BE2C (cell line): ENCODE results near the gene SETD7.
A peak's percentile ranks its signal among the peaks of the same experiment; 100 is the strongest.

Experiments
- DNase-seq: peaks from one replicate; pipeline ENCODE4 v3.0.0-alpha.2; 2020
- H3K27me3 ChIP-seq: fragments of 250-450 bp; sonication (Bioruptor Pico); 2 replicates; pipeline ENCODE4 v1.5.1; 2020; ENCODE audit warnings: mild to moderate bottlenecking
- H3K36me3 ChIP-seq: fragments of 250-450 bp; sonication (Bioruptor Pico); 2 replicates; pipeline ENCODE4 v1.5.1; 2020; ENCODE audit warnings: mild to moderate bottlenecking
- H3K4me1 ChIP-seq: fragments of 250-450 bp; sonication (Bioruptor Pico); 2 replicates; pipeline ENCODE4 v1.5.1; 2020
- H3K4me3 ChIP-seq: 2 replicates; pipeline ENCODE4 v1.5.1; 2011; ENCODE audit warnings: low read depth, low read length
- H3K9me3 ChIP-seq: fragments of 250-450 bp; sonication (Bioruptor Pico); 2 replicates; pipeline ENCODE4 v1.5.1; 2020
- TF ChIP-seq, protein P1 (sequence below): IDR thresholded peaks from 2 replicates; pipeline ENCODE4 v1.5.1; 2012; ENCODE audit warnings: mild to moderate bottlenecking, low read depth, low read length

Gene SETD7

DNA sequence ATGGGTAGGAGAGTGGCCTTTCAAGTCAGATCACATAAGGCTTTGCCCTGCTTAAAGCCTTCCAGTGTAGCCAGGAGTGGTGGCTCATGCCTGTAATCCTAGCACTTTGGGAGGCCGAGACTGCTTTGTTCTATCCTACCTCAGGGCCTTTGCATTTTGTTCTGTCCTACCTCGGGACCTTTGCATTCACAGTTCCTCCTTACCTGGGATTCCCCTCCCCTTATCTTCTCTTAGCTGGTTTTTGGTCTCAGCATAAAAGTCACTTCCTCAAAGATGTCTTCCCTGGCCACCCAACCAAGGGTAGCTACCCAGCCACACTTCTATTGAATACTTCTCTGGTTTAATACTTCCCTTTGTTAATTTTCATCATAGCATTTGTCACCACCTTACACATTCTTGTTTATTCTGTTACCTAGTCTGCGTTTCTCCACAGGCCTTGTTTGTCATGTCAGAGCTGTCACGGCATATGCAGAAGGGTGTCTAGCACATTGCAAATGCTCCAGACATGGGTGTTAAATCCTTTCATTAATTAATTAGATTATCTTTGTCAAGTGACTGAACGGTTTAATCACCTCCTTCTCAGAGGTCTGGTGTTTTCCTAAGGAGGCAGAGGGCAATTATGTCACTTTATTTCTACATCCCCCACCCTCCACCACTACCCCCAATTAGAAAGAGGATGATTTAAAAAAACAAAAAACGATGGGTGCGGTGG, 11.3 kb upstream of the SETD7 start:
- no peak for DNase-seq
- TF ChIP-seq, protein P1, sequence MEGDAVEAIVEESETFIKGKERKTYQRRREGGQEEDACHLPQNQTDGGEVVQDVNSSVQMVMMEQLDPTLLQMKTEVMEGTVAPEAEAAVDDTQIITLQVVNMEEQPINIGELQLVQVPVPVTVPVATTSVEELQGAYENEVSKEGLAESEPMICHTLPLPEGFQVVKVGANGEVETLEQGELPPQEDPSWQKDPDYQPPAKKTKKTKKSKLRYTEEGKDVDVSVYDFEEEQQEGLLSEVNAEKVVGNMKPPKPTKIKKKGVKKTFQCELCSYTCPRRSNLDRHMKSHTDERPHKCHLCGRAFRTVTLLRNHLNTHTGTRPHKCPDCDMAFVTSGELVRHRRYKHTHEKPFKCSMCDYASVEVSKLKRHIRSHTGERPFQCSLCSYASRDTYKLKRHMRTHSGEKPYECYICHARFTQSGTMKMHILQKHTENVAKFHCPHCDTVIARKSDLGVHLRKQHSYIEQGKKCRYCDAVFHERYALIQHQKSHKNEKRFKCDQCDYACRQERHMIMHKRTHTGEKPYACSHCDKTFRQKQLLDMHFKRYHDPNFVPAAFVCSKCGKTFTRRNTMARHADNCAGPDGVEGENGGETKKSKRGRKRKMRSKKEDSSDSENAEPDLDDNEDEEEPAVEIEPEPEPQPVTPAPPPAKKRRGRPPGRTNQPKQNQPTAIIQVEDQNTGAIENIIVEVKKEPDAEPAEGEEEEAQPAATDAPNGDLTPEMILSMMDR, result no peak
- H3K27me3 ChIP-seq, result no peaks in the 10 kb centered on the region
- H3K36me3 ChIP-seq, result no peaks in the 10 kb centered on the region
- no peak overlapping the region for H3K4me3 ChIP-seq
- no peaks in the 10 kb centered on the region for H3K9me3 ChIP-seq
- H3K4me1 ChIP-seq, result no peaks in the 10 kb centered on the region

DNA sequence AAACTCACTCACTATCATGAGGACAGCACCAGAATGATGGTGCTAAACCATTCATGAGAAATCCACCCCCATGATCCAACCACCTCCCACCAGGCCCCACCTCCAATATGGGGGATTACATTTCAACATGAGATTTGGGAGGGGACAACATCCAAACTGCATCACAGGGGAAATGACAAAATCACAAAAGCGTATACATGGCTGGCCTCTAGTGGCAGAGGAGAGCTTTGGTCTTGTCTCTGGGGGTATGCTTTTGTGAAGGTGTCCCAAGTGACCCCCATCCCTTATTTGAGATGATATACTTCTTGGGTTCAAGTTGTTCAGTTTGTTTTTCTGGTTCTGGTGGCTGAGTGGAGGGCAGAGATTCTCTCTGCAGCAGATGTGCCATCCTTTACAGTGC, 8.5 kb upstream of the SETD7 start:
- Histone ChIP-seq H3K27me3 (no peaks in the 10 kb centered on the region), H3K36me3 (no peaks in the 10 kb centered on the region), H3K9me3 (no peaks in the 10 kb centered on the region), H3K4me3 (no peak overlapping the region), H3K4me1 (peaks cover 11% of the 10 kb centered on the region)
- DNase-seq, result no peak
- TF ChIP-seq, protein P1, result peak; percentile 45

DNA sequence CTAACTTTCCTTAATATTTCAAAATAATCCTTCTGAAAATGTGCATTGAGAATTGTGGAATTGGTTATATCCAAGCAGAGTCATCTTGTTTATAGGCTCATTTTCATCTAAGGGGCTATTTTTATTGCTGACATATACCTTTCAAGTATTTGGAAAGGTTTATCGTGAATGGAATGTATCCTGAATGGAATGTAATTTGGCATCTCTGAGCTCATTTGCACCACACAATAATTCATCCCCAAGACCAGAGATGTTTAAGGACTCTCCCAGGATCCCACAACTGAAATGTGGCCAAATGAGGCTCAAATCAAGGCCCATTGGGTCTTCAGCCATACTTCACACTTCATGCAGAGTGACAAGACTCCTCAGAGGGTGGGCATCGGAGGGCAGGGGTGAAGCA, 7.5 kb upstream of the SETD7 start:
- peaks cover 20% of the 10 kb centered on the region for H3K4me1 ChIP-seq
- H3K9me3 ChIP-seq, result no peaks in the 10 kb centered on the region
- H3K27me3 ChIP-seq, result no peaks in the 10 kb centered on the region
- H3K36me3 ChIP-seq, result no peaks in the 10 kb centered on the region
- TF ChIP-seq, protein P1, result no peak
- no peak for DNase-seq
- H3K4me3 ChIP-seq, result no peak overlapping the region

DNA sequence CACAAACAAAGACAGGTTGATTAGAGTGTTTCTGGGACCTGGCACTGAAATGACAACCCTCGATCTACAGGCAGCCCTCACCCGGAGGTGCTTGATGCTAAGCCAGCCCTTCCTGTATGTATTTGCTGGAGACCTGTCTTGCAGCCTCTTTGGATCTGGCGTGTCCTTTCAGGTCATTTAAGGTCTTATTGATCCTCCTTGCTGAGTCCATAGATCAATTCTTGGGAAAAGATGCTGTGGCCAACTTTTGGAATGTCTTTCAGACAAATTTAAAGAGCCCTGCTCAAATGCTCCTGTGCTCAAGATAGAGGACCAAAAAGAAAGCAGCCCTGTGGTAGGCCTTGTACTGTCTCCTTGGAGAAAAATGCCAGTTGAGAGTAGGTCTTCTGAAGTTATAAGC, 6.8 kb upstream of the SETD7 start:
- DNase-seq, result no peak
- Histone ChIP-seq H3K4me1 (peaks cover 20% of the 10 kb centered on the region), H3K4me3 (no peak overlapping the region), H3K36me3 (no peaks in the 10 kb centered on the region), H3K9me3 (no peaks in the 10 kb centered on the region), H3K27me3 (no peaks in the 10 kb centered on the region)
- TF ChIP-seq, protein P1, result no peak

DNA sequence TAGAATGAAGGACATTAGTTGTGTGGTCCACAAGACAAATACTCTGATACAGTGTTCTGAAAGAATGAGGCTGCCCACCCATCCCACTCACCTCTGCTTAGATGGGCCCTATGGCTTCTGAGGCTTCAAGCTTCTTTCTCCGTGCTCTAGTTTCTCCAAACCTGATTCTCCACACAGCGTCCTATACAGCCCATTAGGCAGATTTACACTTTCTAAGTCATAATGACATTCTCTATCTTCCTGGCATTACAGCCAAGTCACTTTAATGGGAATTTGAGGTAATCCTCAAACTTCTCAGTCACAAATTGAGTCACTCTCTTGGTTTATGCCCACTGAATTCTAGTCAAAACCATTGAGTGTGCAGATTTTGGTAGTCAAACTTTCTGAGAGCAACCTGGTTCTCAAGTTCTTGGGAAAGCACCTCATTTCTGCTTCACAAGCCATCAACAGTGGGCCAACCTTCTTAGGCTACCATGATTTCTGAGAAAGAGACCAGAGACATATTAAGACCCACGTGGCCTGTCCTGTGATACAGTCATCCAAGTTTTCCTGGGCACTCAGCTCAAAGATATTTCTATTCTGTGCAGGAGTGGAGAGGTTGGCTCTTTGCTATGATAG, 6.2 kb upstream of the SETD7 start:
- Histone ChIP-seq H3K27me3 (no peaks in the 10 kb centered on the region), H3K9me3 (no peaks in the 10 kb centered on the region), H3K36me3 (no peaks in the 10 kb centered on the region), H3K4me1 (peaks cover 22% of the 10 kb centered on the region), H3K4me3 (no peak overlapping the region)
- TF ChIP-seq, protein P1, result no peak
- no peak for DNase-seq

DNA sequence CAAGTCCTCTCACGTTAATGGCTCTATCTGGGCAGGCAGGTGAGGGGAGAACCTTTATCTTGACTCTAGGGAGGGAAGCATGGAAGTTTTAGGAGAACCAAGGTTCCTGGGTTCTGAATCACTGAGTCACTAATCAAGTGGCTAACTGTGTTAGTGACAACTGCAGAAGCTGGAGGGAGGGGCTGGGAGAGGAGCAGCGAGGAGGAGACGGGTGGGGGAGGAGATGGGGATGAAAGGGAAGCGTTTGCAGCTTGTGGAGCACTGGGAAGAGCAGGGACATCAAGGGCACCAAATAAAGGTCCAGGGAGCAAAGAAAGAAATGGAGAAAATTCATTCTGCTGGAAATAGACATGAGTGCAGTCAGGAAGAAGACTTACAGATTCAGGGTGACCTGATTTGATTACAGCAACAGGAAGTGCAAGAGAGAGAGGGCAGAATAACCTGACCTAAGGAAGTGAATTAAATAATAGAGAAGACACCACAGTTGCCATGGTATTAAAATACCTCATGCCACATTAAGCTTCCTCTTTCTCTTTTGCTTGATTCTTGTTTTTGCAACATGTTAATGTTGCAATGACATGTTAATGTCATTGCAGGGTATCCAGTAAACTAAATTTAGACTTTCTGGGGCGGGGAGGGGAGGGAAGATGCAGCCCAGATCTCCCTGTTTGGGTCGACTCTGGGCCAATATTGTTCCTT, 4.5 kb upstream of the SETD7 start:
- Histone ChIP-seq H3K4me3 (no peak overlapping the region), H3K36me3 (peaks cover 1% of the 10 kb centered on the region), H3K4me1 (peaks cover 22% of the 10 kb centered on the region), H3K27me3 (no peaks in the 10 kb centered on the region), H3K9me3 (no peaks in the 10 kb centered on the region)
- TF ChIP-seq, protein P1, result no peak
- DNase-seq, result peak; percentile 35
